Colonic mucosa (tissue), 4 donors: Measurements from ENCODE around the gene HYDIN. TPM values are rescaled to one million over a fixed set of nuclear protein-coding genes. Genes with fewer than 3 reads are reported as not detected.
"Not testable (repeated sequence)": the region's sequence is repeated elsewhere in the genome, so short reads cannot be mapped to it uniquely, and the experiment has no call there.

ENCODE experiments used
- DNase-seq: peaks from one replicate; pipeline ENCODE4 v3.0.0-alpha.2; 2020
- H3K27ac ChIP-seq: fragments of 200-600 bp; one replicate; pipeline ENCODE4 v1.8.0; 2021
- H3K27me3 ChIP-seq: fragments of 200-600 bp; one replicate; pipeline ENCODE4 v1.8.0; 2021
- H3K36me3 ChIP-seq: fragments of 200-600 bp; one replicate; pipeline ENCODE4 v1.8.0; 2021
- H3K4me1 ChIP-seq: fragments of 200-600 bp; one replicate; pipeline ENCODE4 v1.8.0; 2021; ENCODE audit warnings: mild to moderate bottlenecking
- H3K4me3 ChIP-seq: fragments of 200-600 bp; one replicate; pipeline ENCODE4 v1.8.0; 2021
- H3K9ac ChIP-seq, 2 donors: one replicate each; pipeline ENCODE4 v1.7.0; 2013; ENCODE audit warnings: control low read depth in 2 of 2, low read depth in 2 of 2, low read length in 2 of 2
- H3K9me3 ChIP-seq: fragments of 200-600 bp; one replicate; pipeline ENCODE4 v1.8.0; 2021
- intact Hi-C: fragments of 100-400 bp; cut with DNase I; formaldehyde crosslinking; loops from one replicate; pipeline ENCODE4 v1.14.1; 2022
- total RNA-seq, 2 donors: library from RNA; stranded (reverse); fragmentation: NEBNext Ultra II Directional in 1 of 2; extraction: Animal tissue kit (Norgen Biotek cat#: 25700) in 1 of 2; gene quantifications; one replicate each; pipeline ENCODE4 v1.2.1, GENCODE V29; 2021
- TF ChIP-seq, protein P1 (sequence below): fragments of 200-600 bp; IDR thresholded peaks from one replicate; pipeline ENCODE4 v1.8.0; 2022; ENCODE audit warnings: antibody characterized with exemption, mild to moderate bottlenecking
- donor health status: healthy.
- donor health status: DM: no; HTN: no; CAD: no.
- donor health status: DM: no; HTN: no; CAD: no.

The HYDIN gene
- total RNA-seq, 2 donors from 2014 or later: 0.58 to 0.64 TPM

GRCh38 chr16:71172481-71173207 lies 57.9 kb downstream of the HYDIN start:
- Histone ChIP-seq H3K27me3 (no peaks in the 10 kb centered on the region), H3K4me1 (no peaks in the 10 kb centered on the region), H3K36me3 (no peaks in the 10 kb centered on the region), H3K9ac (no peak overlapping the region), H3K4me3 (no peak overlapping the region), H3K9me3 (no peaks in the 10 kb centered on the region), H3K27ac (no peak overlapping the region)
- intact Hi-C loops: no loop called here
- TF ChIP-seq, protein P1, sequence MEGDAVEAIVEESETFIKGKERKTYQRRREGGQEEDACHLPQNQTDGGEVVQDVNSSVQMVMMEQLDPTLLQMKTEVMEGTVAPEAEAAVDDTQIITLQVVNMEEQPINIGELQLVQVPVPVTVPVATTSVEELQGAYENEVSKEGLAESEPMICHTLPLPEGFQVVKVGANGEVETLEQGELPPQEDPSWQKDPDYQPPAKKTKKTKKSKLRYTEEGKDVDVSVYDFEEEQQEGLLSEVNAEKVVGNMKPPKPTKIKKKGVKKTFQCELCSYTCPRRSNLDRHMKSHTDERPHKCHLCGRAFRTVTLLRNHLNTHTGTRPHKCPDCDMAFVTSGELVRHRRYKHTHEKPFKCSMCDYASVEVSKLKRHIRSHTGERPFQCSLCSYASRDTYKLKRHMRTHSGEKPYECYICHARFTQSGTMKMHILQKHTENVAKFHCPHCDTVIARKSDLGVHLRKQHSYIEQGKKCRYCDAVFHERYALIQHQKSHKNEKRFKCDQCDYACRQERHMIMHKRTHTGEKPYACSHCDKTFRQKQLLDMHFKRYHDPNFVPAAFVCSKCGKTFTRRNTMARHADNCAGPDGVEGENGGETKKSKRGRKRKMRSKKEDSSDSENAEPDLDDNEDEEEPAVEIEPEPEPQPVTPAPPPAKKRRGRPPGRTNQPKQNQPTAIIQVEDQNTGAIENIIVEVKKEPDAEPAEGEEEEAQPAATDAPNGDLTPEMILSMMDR: no peak
- DNase-seq: no peak

DNA sequence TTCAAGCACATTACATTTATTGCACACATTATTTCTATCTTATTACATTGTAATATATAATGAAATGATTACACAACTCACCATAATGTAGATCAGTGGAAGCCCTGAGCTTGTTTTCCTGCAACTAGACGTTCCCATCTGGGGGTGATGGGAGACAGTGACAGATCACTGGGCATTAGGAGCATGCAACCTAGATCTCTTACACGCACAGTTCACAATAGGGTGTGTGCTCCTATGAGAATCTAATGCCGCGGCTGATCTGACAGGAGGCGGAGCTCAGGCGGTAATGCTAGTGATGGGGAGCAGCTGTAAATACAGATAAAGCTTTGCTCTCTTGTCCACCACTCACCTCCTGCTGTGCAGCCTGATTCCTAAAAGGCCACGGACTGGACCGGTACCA lies 69.5 kb downstream of the HYDIN start:
- H3K27me3 ChIP-seq, H3K4me3 ChIP-seq, DNase-seq, H3K4me1 ChIP-seq, H3K36me3 ChIP-seq, H3K27ac ChIP-seq, intact Hi-C loops, H3K9ac ChIP-seq, H3K9me3 ChIP-seq: not testable (repeated sequence)

- DNase-seq, H3K27ac ChIP-seq, H3K4me3 ChIP-seq, H3K36me3 ChIP-seq, intact Hi-C loops, H3K9ac ChIP-seq, H3K9me3 ChIP-seq, H3K4me1 ChIP-seq, H3K27me3 ChIP-seq: not testable (repeated sequence)
Observed at GRCh38 chr16:71157278-71157677, 73.2 kb downstream of the HYDIN start.

GRCh38 chr16:71153329-71153728 lies 77.2 kb downstream of the HYDIN start:
- H3K9ac ChIP-seq, H3K4me1 ChIP-seq, H3K27me3 ChIP-seq, H3K4me3 ChIP-seq, H3K36me3 ChIP-seq, H3K9me3 ChIP-seq, intact Hi-C loops, H3K27ac ChIP-seq, DNase-seq: not testable (repeated sequence)

DNA sequence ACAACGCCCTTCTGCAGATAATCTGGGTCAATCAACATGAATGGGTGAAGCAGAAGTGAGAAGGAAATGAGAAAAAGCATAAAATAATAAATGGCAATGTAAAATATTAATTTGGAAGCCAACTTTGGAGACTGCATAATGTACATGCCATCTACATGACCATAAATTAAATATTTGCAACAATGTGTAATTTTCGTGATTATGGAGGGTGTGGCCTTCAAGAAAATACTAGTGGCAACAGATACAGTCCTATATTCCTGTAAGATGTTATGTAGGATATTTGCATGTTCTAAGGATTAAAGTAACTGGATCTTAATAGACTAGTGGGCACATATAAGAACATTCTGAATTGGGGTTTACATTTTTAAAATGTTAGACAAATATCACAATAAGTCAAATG lies 78.9 kb downstream of the HYDIN start:
- H3K4me3 ChIP-seq, H3K9me3 ChIP-seq, H3K36me3 ChIP-seq, H3K4me1 ChIP-seq, intact Hi-C loops, H3K27ac ChIP-seq, H3K9ac ChIP-seq, H3K27me3 ChIP-seq, DNase-seq: not testable (repeated sequence)

- intact Hi-C loops, H3K27ac ChIP-seq, H3K9me3 ChIP-seq, H3K36me3 ChIP-seq, H3K9ac ChIP-seq, H3K4me3 ChIP-seq, H3K27me3 ChIP-seq, DNase-seq, H3K4me1 ChIP-seq: not testable (repeated sequence)
Observed at GRCh38 chr16:71143246-71143645, 87.3 kb downstream of the HYDIN start.

GRCh38 chr16:71110565-71110964 lies 120.0 kb downstream of the HYDIN start:
- H3K36me3 ChIP-seq, H3K27me3 ChIP-seq, intact Hi-C loops, H3K9me3 ChIP-seq, H3K27ac ChIP-seq, H3K9ac ChIP-seq, DNase-seq, H3K4me3 ChIP-seq, H3K4me1 ChIP-seq: not testable (repeated sequence)

- H3K9me3 ChIP-seq, H3K9ac ChIP-seq, H3K27ac ChIP-seq, H3K36me3 ChIP-seq, H3K4me1 ChIP-seq, H3K4me3 ChIP-seq, H3K27me3 ChIP-seq, intact Hi-C loops, DNase-seq: not testable (repeated sequence)
Observed at GRCh38 chr16:71109656-71110208, 120.8 kb downstream of the HYDIN start.

- intact Hi-C loops, DNase-seq, H3K36me3 ChIP-seq, H3K9ac ChIP-seq, H3K27ac ChIP-seq, H3K4me3 ChIP-seq, H3K4me1 ChIP-seq, H3K9me3 ChIP-seq, H3K27me3 ChIP-seq: not testable (repeated sequence)
Observed at GRCh38 chr16:71105881-71106280, 124.6 kb downstream of the HYDIN start.

- H3K27me3 ChIP-seq, H3K4me1 ChIP-seq, H3K36me3 ChIP-seq, intact Hi-C loops, H3K9ac ChIP-seq, H3K27ac ChIP-seq, H3K4me3 ChIP-seq, H3K9me3 ChIP-seq, DNase-seq: not testable (repeated sequence)
Observed at GRCh38 chr16:71083573-71083972, 146.9 kb downstream of the HYDIN start.

DNA sequence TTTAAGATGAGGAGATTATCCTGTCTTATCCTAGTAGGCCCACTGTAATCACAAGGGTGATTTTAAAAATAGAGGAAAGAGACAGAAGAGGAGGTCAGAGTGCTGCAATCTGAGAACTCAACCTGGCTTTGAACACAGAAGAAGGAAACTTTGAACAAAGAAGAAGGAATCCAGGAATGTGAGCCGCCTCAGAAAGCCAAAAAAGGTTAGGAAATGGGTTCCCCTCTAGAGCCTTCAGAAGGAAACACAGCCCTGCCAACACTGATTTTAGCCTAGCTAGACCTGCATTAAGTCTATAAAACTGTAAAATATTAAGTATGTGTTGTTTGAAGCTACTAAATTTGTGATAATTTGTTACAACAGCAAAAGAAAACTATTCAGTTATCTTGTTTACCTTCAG lies 149.7 kb downstream of the HYDIN start:
- intact Hi-C loops, H3K36me3 ChIP-seq, H3K4me1 ChIP-seq, DNase-seq, H3K27me3 ChIP-seq, H3K4me3 ChIP-seq, H3K27ac ChIP-seq, H3K9ac ChIP-seq, H3K9me3 ChIP-seq: not testable (repeated sequence)

DNA sequence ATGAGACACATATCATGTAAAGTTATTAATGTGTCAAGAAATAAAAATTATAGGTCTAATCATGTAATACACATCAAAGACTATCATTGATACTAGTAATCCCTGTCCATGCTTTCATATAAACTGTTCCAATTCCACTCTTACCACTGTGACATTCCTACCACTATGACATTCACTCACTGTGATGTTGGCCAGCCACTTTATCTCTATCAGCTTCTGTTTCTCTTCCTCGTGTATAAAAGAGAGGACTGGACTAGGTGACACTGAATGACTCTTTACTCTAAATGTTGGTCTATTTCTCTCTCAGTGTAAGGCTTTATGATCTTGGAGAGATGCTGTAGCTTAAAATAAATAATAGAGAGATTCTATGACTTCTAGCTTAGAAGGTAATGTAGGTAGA lies 150.3 kb downstream of the HYDIN start:
- intact Hi-C loops, H3K4me3 ChIP-seq: not testable (repeated sequence)

DNA sequence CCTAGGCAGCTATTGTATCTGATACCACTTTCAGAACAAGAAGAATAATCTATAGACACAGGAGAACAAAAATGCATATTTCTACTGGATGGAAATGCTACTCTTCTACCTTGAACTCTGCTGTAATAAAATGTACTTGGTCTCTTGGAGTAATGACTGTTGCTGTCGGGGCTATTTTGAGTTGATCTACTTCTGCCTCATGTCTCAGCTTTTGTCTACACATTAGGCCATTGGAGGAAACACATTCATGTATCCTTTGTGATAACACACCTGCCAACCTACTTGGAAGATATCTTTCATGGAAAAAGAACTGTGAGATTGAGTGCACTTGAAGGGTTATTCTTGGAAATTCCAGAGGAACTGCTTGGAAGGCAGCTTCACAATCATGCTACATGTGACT lies 159.9 kb downstream of the HYDIN start:
- DNase-seq, H3K4me1 ChIP-seq, H3K9me3 ChIP-seq, intact Hi-C loops, H3K4me3 ChIP-seq, H3K9ac ChIP-seq, H3K36me3 ChIP-seq, H3K27me3 ChIP-seq, H3K27ac ChIP-seq: not testable (repeated sequence)

More for the DNA sequence above, 150.3 kb downstream of the HYDIN start:
- H3K27ac ChIP-seq, H3K4me1 ChIP-seq, H3K9ac ChIP-seq, DNase-seq, H3K27me3 ChIP-seq, H3K9me3 ChIP-seq, H3K36me3 ChIP-seq: not testable (repeated sequence)
